IMR-90 (cell line): ENCODE results near the gene ANKRD10. TPM values are rescaled to one million over a fixed set of nuclear protein-coding genes. Genes with fewer than 3 reads are reported as not detected.

Experiments
- ATAC-seq: fragments of 200-7000 bp; cut with Tn5 transposase; 2 replicates; pipeline ENCODE4 v1.9.1; 2020; ENCODE audit warnings: low read depth, mild to moderate bottlenecking, moderate library complexity
- BruUV-seq: library from RNA; stranded (reverse); fragments of 400-500 nt; replicated peaks from 2 replicates; lab custom pipeline; 2021; lab: Mats Ljungman, UMichigan
- CTCF ChIA-PET: fragments of 300-600 bp; formaldehyde crosslinking; extraction: SDS; loops from one replicate; lab custom pipeline; 2021; ENCODE audit warnings: antibody characterized with exemption; lab: Yijun Ruan, JAX
- POLR2A ChIA-PET: fragments of 300-600 bp; sonication (Branson Sonifier 250); formaldehyde crosslinking; loops from one replicate; lab custom pipeline; 2022; ENCODE audit warnings: antibody characterized with exemption; ENCODE audit not compliant: unreplicated experiment; lab: Charles Lee
- DNase-seq: peaks from one replicate; pipeline ENCODE4 v3.0.0; 2013
- H2AFZ ChIP-seq: replicated peaks from 2 replicates; pipeline ENCODE3; 2013; ENCODE audit warnings: low read length, mild to moderate bottlenecking; ENCODE audit not compliant: poor library complexity
- H2AK5ac ChIP-seq: 2 replicates; pipeline ENCODE4 v1.6.1; 2013; ENCODE audit warnings: low read depth, low read length, inconsistent platforms
- H2AK9ac ChIP-seq: replicated peaks from 2 replicates; pipeline ENCODE3; 2013; ENCODE audit warnings: mild to moderate bottlenecking, low read depth, low read length, moderate library complexity; ENCODE audit not compliant: poor library complexity
- H2BK120ac ChIP-seq: 2 replicates; pipeline ENCODE4 v1.6.1; 2013; ENCODE audit warnings: low read depth, low read length, inconsistent platforms
- H2BK15ac ChIP-seq: 3 replicates; pipeline ENCODE4 v1.6.1; 2013; ENCODE audit warnings: low read depth, low read length, inconsistent platforms
- H2BK20ac ChIP-seq: 2 replicates; pipeline ENCODE4 v1.6.1; 2013; ENCODE audit warnings: low read depth, mild to moderate bottlenecking, inconsistent platforms, low read length, moderate library complexity
- H2BK5ac ChIP-seq: 2 replicates; pipeline ENCODE4 v1.6.1; 2013; ENCODE audit warnings: mild to moderate bottlenecking, low read depth, low read length, inconsistent platforms; ENCODE audit not compliant: poor library complexity, severe bottlenecking
- H3K14ac ChIP-seq: replicated peaks from 2 replicates; pipeline ENCODE4 v1.6.1; 2013; ENCODE audit warnings: low read depth, low read length, inconsistent platforms
- H3K18ac ChIP-seq: 2 replicates; pipeline ENCODE4 v1.6.1; 2013; ENCODE audit warnings: low read depth, low read length, control low read depth
- H3K23ac ChIP-seq: 2 replicates; pipeline ENCODE4 v1.6.1; 2013; ENCODE audit warnings: low read depth, low read length, inconsistent platforms
- H3K27ac ChIP-seq: 2 replicates; pipeline ENCODE4 v1.5.1; 2013; ENCODE audit warnings: mild to moderate bottlenecking, control low read depth, low read length; ENCODE audit not compliant: insufficient read depth
- H3K27me3 ChIP-seq: 2 replicates; pipeline ENCODE4 v1.6.1; 2013; ENCODE audit warnings: low read length; ENCODE audit not compliant: control insufficient read depth, insufficient read depth
- H3K36me3 ChIP-seq: 2 replicates; pipeline ENCODE4 v1.6.1; 2013; ENCODE audit warnings: low read length, mixed read lengths; ENCODE audit not compliant: control insufficient read depth, insufficient read depth
- H3K4ac ChIP-seq: 2 replicates; pipeline ENCODE4 v1.6.1; 2013; ENCODE audit warnings: low read depth, low read length, inconsistent platforms
- H3K4me1 ChIP-seq: 2 replicates; pipeline ENCODE4 v1.6.1; 2013; ENCODE audit warnings: low read length, mixed read lengths; ENCODE audit not compliant: control insufficient read depth, insufficient read depth
- H3K4me2 ChIP-seq: 2 replicates; pipeline ENCODE4 v1.6.1; 2013; ENCODE audit warnings: low read depth, mild to moderate bottlenecking, control low read depth, low read length, moderate library complexity
- H3K4me3 ChIP-seq: 2 replicates; pipeline ENCODE4 v1.5.1; 2013; ENCODE audit warnings: low read depth, mild to moderate bottlenecking, control low read depth, low read length, moderate library complexity; ENCODE audit not compliant: insufficient read depth
- H3K56ac ChIP-seq: 2 replicates; pipeline ENCODE4 v1.6.1; 2013; ENCODE audit warnings: low read length, inconsistent platforms; ENCODE audit not compliant: insufficient read depth; ENCODE audit errors: extremely low read depth
- H3K79me1 ChIP-seq, 2 experiments: 2 replicates each; pipeline ENCODE4 v1.6.1; 2013; ENCODE audit warnings: low read length in 2 of 2, inconsistent platforms in 1 of 2, low read depth in 1 of 2
- H3K9ac ChIP-seq: 2 replicates; pipeline ENCODE4 v1.6.1; 2013; ENCODE audit warnings: low read depth, low read length, control low read depth
- H3K9me1 ChIP-seq: 2 replicates; pipeline ENCODE4 v1.6.1; 2013; ENCODE audit warnings: low read length, inconsistent platforms; ENCODE audit not compliant: insufficient read depth
- H3K9me3 ChIP-seq: 2 replicates; pipeline ENCODE4 v1.6.1; 2013; ENCODE audit warnings: low read length; ENCODE audit not compliant: control insufficient read depth, insufficient read depth
- H4K20me1 ChIP-seq: 2 replicates; pipeline ENCODE4 v1.6.1; 2013; ENCODE audit warnings: low read length, inconsistent platforms; ENCODE audit not compliant: insufficient read depth
- H4K5ac ChIP-seq: 2 replicates; pipeline ENCODE4 v1.6.1; 2013; ENCODE audit warnings: mild to moderate bottlenecking, low read depth, low read length, control low read depth
- H4K8ac ChIP-seq, 2 experiments: 2 replicates each; pipeline ENCODE4 v1.6.1; 2013; ENCODE audit warnings: low read depth in 2 of 2, low read length in 2 of 2, control low read depth in 1 of 2, inconsistent platforms in 1 of 2
- H4K91ac ChIP-seq: 2 replicates; pipeline ENCODE4 v1.6.1; 2013; ENCODE audit warnings: low read depth, low read length, inconsistent platforms; ENCODE audit not compliant: insufficient read depth
- BHLHE40 ChIP-seq: fragments of 150-350 bp; IDR thresholded peaks from 2 replicates; pipeline ENCODE4 v1.6.1; 2016; ENCODE audit warnings: mild to moderate bottlenecking, low read depth, low read length
- CEBPB ChIP-seq: IDR thresholded peaks from 2 replicates; pipeline ENCODE4 v1.6.1; 2012; ENCODE audit warnings: low read depth, low read length, improper control_type of control experiment
- CHD1 ChIP-seq: IDR thresholded peaks from 2 replicates; pipeline ENCODE4 v1.6.1; 2012; ENCODE audit warnings: low read depth, low read length, improper control_type of control experiment
- POLR2A ChIP-seq: IDR thresholded peaks from 2 replicates; pipeline ENCODE4 v1.6.1; 2012; ENCODE audit warnings: mild to moderate bottlenecking, low read depth, low read length
- RAD21 ChIP-seq: IDR thresholded peaks from 2 replicates; pipeline ENCODE4 v1.6.1; 2012; ENCODE audit warnings: low read length, improper control_type of control experiment
- SMC3 ChIP-seq: fragments of 150-350 bp; IDR thresholded peaks from 2 replicates; pipeline ENCODE4 v1.6.1; 2016; ENCODE audit warnings: low read depth, mild to moderate bottlenecking, antibody characterized with exemption, low read length, moderate library complexity
- WGBS, 2 experiments: methylation state at CpG; one replicate each; pipeline versions ENCODE4 v1.1.5 to v1.1.7; 2013; ENCODE audit warnings: missing lambda C conversion rate in 2 of 2; ENCODE audit not compliant: insufficient read length in 1 of 2; ENCODE audit errors: extremely low coverage in 2 of 2; 5-methylcytosine and 5-hydroxymethylcytosine counted together
- dilution Hi-C: fragments of 300-500 bp; cut with HindIII; formaldehyde crosslinking; loops from one replicate; pipeline ENCODE4 v1.14.3; 2018; ENCODE audit warnings: low sequenced_read_pairs; ENCODE audit not compliant: unreplicated experiment
- in situ Hi-C: fragments of 300-500 bp; cut with MboI; formaldehyde crosslinking; loops from 3 replicates; pipeline ENCODE4 v1.14.3; 2019; ENCODE audit warnings: low sequenced_read_pairs, inconsistent platforms, mixed read lengths
- intact Hi-C: fragments of 100-400 bp; cut with micrococcal nuclease; formaldehyde crosslinking; loops from 2 replicates; pipeline ENCODE4 v1.10.0; 2022
- polyA plus RNA-seq, 3 experiments: library from polyadenylated mRNA; depleted of rRNA; stranded (reverse); fragments of >200 nt; gene quantifications; 2 replicates each; pipeline ENCODE4 v1.2.3, GENCODE V29; 2012; ENCODE audit warnings: low replicate concordance in 1 of 3
- total RNA-seq: library from RNA; depleted of rRNA; stranded (reverse); fragments of >200 nt; gene quantifications from 2 replicates; pipeline ENCODE4 v1.2.3, GENCODE V29; 2012

ANKRD10 gene
- total and polyA plus RNA-seq, 2 of the 4 experiments (the other 2 are of a cell fraction), result 18.3 to 31.1 TPM

GRCh38 chr13:110897521-110897920 lies 17.3 kb downstream of the ANKRD10 start:
- no TSS peak for BruUV-seq
- in situ Hi-C loops, result no loop called here

More at GRCh38 chr13:110897521-110897920, 17.3 kb downstream of the ANKRD10 start:
- no peak overlapping the region for H4K5ac ChIP-seq
- H3K56ac ChIP-seq, result no peak overlapping the region
- H3K4me1 ChIP-seq, result 0 out of 2 replicates have a peak, but pooled peaks cover under 1% of the 10 kb centered on the region
- peaks cover 7% of the 10 kb centered on the region; the same call in 1 of the 2 replicates for H3K9me1 ChIP-seq
- H2BK20ac ChIP-seq, result no peak overlapping the region
- ATAC-seq, result no peak
- H2AK9ac ChIP-seq, result no peak overlapping the region
- TF ChIP-seq CHD1 (no peak), SMC3 (no peak), CEBPB (no peak), BHLHE40 (no peak), POLR2A (no peak), RAD21 (no peak)
- no CpG with 5 or more reads among the region's 6 CpGs for WGBS, 2 experiments
- H2BK5ac ChIP-seq, result no peak overlapping the region
- no peak overlapping the region for H4K8ac ChIP-seq
- H3K9ac ChIP-seq, result no peak overlapping the region
- peaks cover 21 to 66% of the 10 kb centered on the region in 2 experiments for H3K79me1 ChIP-seq
- no peak overlapping the region for H3K4me2 ChIP-seq
- no peak for DNase-seq
- H3K27ac ChIP-seq, result no peak overlapping the region
- H3K23ac ChIP-seq, result no peak overlapping the region
- CTCF ChIA-PET, result no interaction called here
- dilution Hi-C loops (no loop called here), intact Hi-C loops (no loop called here)
- H3K18ac ChIP-seq, result no peak overlapping the region
- no peaks in the 10 kb centered on the region for H3K27me3 ChIP-seq
- H3K9me3 ChIP-seq, result no peaks in the 10 kb centered on the region
- H3K4me3 ChIP-seq, result no peak overlapping the region
- no peak overlapping the region for H3K14ac ChIP-seq
- peaks cover 29% of the 10 kb centered on the region for H3K36me3 ChIP-seq
- no peak overlapping the region for H2AK5ac ChIP-seq
- no peak overlapping the region for H4K91ac ChIP-seq
- H2BK15ac ChIP-seq, result no peak overlapping the region
- peaks cover 14% of the 10 kb centered on the region; the same call in 1 of the 2 replicates for H4K20me1 ChIP-seq
- H3K4ac ChIP-seq, result no peak overlapping the region
- no peak overlapping the region for H2AFZ ChIP-seq
- POLR2A ChIA-PET, result no interaction called here
- no peak overlapping the region for H2BK120ac ChIP-seq
